ENCODE data around the gene GBA3.

GRCh38 chr4:22848332-22848731 is 155.6 kb downstream of the GBA3 start:
- no peak for TF ChIP-seq EZH2 (IDR thresholded peaks at IDR 0.05; ENCODE audit: insufficient read depth, poor library complexity, severe bottlenecking)
- no peak for TF ChIP-seq EZH2phosphoT487 (IDR thresholded peaks at IDR 0.05; ENCODE audit: insufficient read depth, low read depth)

Data from GM23248 (cell line).